AG09309 (cell line): ENCODE data around the gene PCGF2.
"Not testable (repeated sequence)": the region's sequence is repeated elsewhere in the genome, so short reads cannot be mapped to it uniquely, and the experiment has no call there.

ENCODE experiments used
- DNase-seq: peaks from one replicate; pipeline ENCODE4 v3.0.0-alpha.2; 2010; ENCODE audit warnings: low read depth
- H3K4me3 ChIP-seq: 2 replicates; pipeline ENCODE4 v1.5.1; 2011; ENCODE audit warnings: mild to moderate bottlenecking, low read depth, low read length, moderate library complexity; ENCODE audit not compliant: control insufficient read depth
- TF ChIP-seq, protein P1 (sequence below): IDR thresholded peaks from 2 replicates; pipeline ENCODE4 v1.5.1; 2011; ENCODE audit warnings: mild to moderate bottlenecking, low read depth, low read length, inconsistent platforms; ENCODE audit not compliant: insufficient read depth, control insufficient read depth; ENCODE audit errors: missing control alignments

The PCGF2 gene

GRCh38 chr17:38748149-38748891 is at the start of gene PCGF2:
Gene PCGF2 (minus strand): TSS chr17:38748336. CDS start chr17:38740402, 7,934 bp downstream.
- no peak for DNase-seq
- peak within 1 kb of the TSS; percentile 99 for H3K4me3 ChIP-seq
- TF ChIP-seq, protein P1, sequence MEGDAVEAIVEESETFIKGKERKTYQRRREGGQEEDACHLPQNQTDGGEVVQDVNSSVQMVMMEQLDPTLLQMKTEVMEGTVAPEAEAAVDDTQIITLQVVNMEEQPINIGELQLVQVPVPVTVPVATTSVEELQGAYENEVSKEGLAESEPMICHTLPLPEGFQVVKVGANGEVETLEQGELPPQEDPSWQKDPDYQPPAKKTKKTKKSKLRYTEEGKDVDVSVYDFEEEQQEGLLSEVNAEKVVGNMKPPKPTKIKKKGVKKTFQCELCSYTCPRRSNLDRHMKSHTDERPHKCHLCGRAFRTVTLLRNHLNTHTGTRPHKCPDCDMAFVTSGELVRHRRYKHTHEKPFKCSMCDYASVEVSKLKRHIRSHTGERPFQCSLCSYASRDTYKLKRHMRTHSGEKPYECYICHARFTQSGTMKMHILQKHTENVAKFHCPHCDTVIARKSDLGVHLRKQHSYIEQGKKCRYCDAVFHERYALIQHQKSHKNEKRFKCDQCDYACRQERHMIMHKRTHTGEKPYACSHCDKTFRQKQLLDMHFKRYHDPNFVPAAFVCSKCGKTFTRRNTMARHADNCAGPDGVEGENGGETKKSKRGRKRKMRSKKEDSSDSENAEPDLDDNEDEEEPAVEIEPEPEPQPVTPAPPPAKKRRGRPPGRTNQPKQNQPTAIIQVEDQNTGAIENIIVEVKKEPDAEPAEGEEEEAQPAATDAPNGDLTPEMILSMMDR: no peak

DNA sequence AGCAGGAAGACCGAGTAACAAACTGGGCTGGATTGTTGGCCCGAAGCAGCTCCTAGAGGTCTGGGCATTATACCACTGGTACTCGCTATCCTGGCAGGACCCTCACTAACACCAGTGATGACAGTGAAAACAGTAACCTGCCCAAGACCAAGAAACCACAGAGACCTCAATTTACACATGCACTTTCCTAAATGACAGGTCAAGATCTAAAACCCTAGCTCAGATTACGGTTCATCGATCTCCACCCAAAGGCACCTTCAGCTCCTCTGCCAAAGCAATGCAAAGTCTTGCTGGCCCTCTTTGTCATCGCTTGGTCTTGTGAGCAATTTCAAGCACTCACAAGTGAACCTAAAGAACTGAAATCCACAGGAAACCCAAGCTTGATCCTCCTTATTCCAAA is 49.7 kb upstream of the PCGF2 start:
- DNase-seq: no peak
- peak overlapping the region; percentile 50 for H3K4me3 ChIP-seq
- TF ChIP-seq, protein P1: no peak

DNA sequence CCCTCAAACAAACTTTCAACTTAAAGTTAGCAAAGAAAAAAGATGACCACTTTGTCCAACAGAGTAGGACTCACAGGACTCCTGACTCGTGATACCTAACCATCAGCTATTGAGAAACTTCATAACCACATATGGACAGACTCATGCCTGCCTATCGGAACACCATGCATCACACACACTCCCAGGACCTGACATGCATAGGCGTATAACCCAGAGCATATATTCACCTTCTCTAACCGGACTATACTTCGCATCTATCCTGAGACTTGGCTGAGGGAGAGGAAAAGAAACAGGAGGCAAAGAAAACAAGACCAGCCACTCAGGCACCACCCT is 49.0 kb upstream of the PCGF2 start:
- no peak for DNase-seq
- no peak overlapping the region for H3K4me3 ChIP-seq
- TF ChIP-seq, protein P1: no peak

DNA sequence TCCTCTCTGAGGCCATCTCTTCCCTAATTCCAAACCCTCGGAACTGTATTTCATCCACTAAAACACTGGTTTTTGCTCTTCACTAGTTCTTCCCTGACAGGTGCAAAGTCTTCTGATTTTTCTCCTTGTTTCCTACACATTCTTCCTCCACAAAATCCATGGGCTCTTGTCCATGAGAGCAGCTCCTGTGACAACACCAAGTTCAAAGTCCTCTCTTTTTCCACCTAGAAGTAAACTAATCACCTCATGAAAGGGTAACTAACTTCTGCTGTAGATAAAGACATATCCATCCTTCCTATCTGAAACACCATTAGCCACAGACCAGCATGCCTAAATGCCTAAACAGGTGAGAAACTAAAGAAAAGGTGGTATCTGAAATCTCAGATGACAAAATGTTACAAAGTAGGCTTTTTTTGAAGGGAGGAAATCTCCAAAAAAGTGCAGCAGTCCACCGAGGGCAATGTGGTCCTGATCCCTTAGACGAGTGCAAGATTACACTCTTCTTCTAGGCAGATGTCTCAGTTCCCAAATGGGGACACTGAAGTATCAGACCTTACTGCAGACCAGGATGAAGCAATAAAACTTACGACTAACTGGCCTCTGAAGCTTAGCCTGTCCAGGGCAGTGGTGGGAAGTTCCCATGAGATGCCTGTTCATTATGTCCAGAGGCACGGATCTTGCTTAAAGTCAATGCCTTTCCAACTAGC is 48.5 kb upstream of the PCGF2 start:
- TF ChIP-seq, protein P1: no peak
- DNase-seq: no peak
- H3K4me3 ChIP-seq: no peak overlapping the region

DNA sequence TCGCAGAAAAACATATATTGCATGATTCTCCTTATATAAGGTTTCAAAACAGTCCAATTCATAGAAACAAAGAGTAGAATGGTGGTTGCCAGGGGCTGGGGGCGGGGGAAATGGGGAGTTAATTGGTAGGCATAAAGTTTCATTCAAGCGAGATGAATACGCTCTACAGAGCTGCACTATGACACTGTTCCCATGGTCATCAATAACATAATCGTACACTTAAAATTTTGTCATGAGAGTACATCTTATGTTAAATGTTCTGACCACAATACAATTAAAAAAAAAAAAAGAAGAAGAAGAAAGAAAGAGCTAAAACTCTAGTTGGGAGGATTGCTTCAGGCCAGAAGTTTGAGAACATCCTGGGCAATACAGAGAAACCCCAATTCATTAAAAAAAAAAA is 46.1 kb upstream of the PCGF2 start:
- TF ChIP-seq, protein P1: no peak
- no peak overlapping the region for H3K4me3 ChIP-seq
- DNase-seq: no peak

DNA sequence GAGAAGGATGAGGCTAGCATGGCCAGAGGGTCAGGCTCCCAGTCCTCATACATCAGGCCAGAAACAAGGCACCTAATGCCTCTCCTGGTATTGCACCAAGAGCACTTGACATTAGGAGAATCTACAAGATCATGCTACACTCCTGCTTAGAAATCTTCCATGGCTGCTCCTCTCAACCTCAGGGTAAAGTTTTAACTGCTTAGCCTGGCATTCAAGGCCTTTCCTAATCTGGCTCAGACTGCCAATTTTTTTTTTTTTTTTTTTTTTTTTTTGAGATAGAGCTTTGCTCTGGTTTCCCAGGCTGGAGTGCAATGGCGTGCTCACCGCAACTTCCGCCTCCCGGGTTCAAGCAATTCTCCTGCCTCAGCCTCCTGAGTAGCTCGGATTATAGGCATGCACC is 43.0 kb upstream of the PCGF2 start:
- DNase-seq: no peak
- no peak overlapping the region for H3K4me3 ChIP-seq
- TF ChIP-seq, protein P1: no peak

GRCh38 chr17:38790148-38790707 is 42.1 kb upstream of the PCGF2 start:
- not testable (repeated sequence) for H3K4me3 ChIP-seq, DNase-seq
